Thymus (tissue), 11 donors: ENCODE results near the gene THAP3. TPM values are rescaled to one million over a fixed set of nuclear protein-coding genes. Genes with fewer than 3 reads are reported as not detected.

Experiments used
- DNase-seq, 9 donors: peaks; one replicate each; pipeline ENCODE4 v3.0.0-alpha.2; 2013; ENCODE audit warnings: low spot score in 9 of 9, low read depth in 6 of 9, missing footprints in 1 of 9
- H3K27ac ChIP-seq, 2 donors: one replicate each; pipeline ENCODE4 v1.5.1; 2013; ENCODE audit warnings: control low read depth in 1 of 2, low read depth in 1 of 2, low read length in 1 of 2, mild to moderate bottlenecking in 1 of 2, moderate library complexity in 1 of 2
- H3K27me3 ChIP-seq, 2 donors: one replicate each; pipeline ENCODE4 v1.5.1; 2013; ENCODE audit warnings: low read length in 1 of 2; ENCODE audit not compliant: control insufficient read depth in 2 of 2, insufficient read depth in 1 of 2
- H3K36me3 ChIP-seq, 2 donors: one replicate each; pipeline ENCODE4 v1.5.1; 2013; ENCODE audit warnings: low read length in 1 of 2, mild to moderate bottlenecking in 1 of 2, moderate library complexity in 1 of 2; ENCODE audit not compliant: control insufficient read depth in 2 of 2, insufficient read depth in 2 of 2
- H3K4me1 ChIP-seq, 2 donors: one replicate each; pipeline ENCODE4 v1.5.1; 2013; ENCODE audit warnings: low read length in 2 of 2; ENCODE audit not compliant: control insufficient read depth in 2 of 2, insufficient read depth in 2 of 2
- H3K4me3 ChIP-seq, 2 donors: one replicate each; pipeline ENCODE4 v1.5.1; 2013; ENCODE audit warnings: low read length in 2 of 2, control low read depth in 1 of 2, mild to moderate bottlenecking in 1 of 2
- H3K9me3 ChIP-seq, 2 donors: one replicate each; pipeline ENCODE4 v1.5.1; 2013; ENCODE audit warnings: low read length in 1 of 2, mild to moderate bottlenecking in 1 of 2; ENCODE audit not compliant: control insufficient read depth in 2 of 2, insufficient read depth in 1 of 2
- WGBS: extraction: QIAGEN DNeasy Blood & Tissue Kit; methylation state at CpG from one replicate; pipeline ENCODE4 v1.1.7; 2013; 5-methylcytosine and 5-hydroxymethylcytosine counted together
- polyA plus RNA-seq: library from polyadenylated mRNA; stranded (reverse); fragments of 200-250 nt; gene quantifications from one replicate; pipeline ENCODE4 v1.2.3, GENCODE V29; 2013
- total RNA-seq: library from RNA; stranded (reverse); fragments of 120-200 nt; gene quantifications from one replicate; pipeline ENCODE4 v1.2.4, GENCODE V29; 2013
- donor health status: healthy.

The THAP3 gene
- total and polyA plus RNA-seq, 2 donors, result 17.6 to 22.2 TPM

DNA sequence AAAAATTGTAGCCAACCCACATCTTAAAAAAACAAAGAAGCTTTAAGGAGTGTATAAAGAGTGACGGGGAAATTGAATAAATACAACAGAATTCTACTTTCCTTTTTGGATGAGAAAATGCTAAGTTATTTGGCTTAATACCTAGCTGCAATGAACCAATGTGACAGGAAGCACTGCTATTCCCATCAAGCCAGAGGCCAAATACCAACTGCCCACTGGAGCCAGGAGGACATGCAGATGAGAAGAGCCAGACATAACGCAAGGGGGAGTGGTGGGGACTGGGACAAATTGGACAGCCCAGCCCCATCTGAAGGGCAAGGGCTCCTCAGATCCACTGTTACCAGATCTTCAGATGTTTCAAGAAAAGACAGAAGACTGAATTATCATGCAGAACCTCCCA lies 51.3 kb downstream of the THAP3 start:
- no peaks in the 10 kb centered on the region for H3K27me3 ChIP-seq
- no peaks in the 10 kb centered on the region for H3K9me3 ChIP-seq
- no peak overlapping the region for H3K27ac ChIP-seq
- no peak for DNase-seq
- H3K4me1 ChIP-seq, result no peaks in the 10 kb centered on the region
- no peak overlapping the region for H3K4me3 ChIP-seq
- peaks cover 23 to 34% of the 10 kb centered on the region in 2 donors for H3K36me3 ChIP-seq
- 98% methylated on average over 2 of the region's 2 CpGs for WGBS

Other genes starting within 250 kb of the THAP3 start
- 22.2 TPM for gene ACOT7, start 231.1 kb upstream of the THAP3 start, total RNA-seq
- 14.2 TPM for gene ACOT7, start 231.1 kb upstream of the THAP3 start, polyA plus RNA-seq
- 0.24 TPM for gene HES2, start 204.9 kb upstream of the THAP3 start, total RNA-seq
- 2.2 TPM for gene HES2, start 204.9 kb upstream of the THAP3 start, polyA plus RNA-seq
- gene ESPN, start 200.1 kb upstream of the THAP3 start, total RNA-seq, result 1.0 TPM
- gene ESPN, start 200.1 kb upstream of the THAP3 start, polyA plus RNA-seq, result 11.8 TPM
- gene TNFRSF25, start 158.7 kb upstream of the THAP3 start, total RNA-seq, result 29.1 TPM
- 51.6 TPM for gene TNFRSF25, start 158.7 kb upstream of the THAP3 start, polyA plus RNA-seq
- gene PLEKHG5, start 133.2 kb upstream of the THAP3 start, total RNA-seq, result 2.4 TPM
- 4.6 TPM for gene PLEKHG5, start 133.2 kb upstream of the THAP3 start, polyA plus RNA-seq
- gene NOL9, start 70.4 kb upstream of the THAP3 start, total RNA-seq, result 11.1 TPM
- gene NOL9, start 70.4 kb upstream of the THAP3 start, polyA plus RNA-seq, result 8.6 TPM
- gene TAS1R1, start 69.6 kb upstream of the THAP3 start, total RNA-seq, result not detected
- not detected for gene TAS1R1, start 69.6 kb upstream of the THAP3 start, polyA plus RNA-seq
- gene ZBTB48, start 44.9 kb upstream of the THAP3 start, total RNA-seq, result 30.7 TPM
- 124 TPM for gene ZBTB48, start 44.9 kb upstream of the THAP3 start, polyA plus RNA-seq
- gene KLHL21, start 22.0 kb upstream of the THAP3 start, total RNA-seq, result 8.0 TPM
- gene KLHL21, start 22.0 kb upstream of the THAP3 start, polyA plus RNA-seq, result 13.6 TPM
- 3.5 TPM for gene PHF13, start 11.1 kb upstream of the THAP3 start, total RNA-seq
- 11.4 TPM for gene PHF13, start 11.1 kb upstream of the THAP3 start, polyA plus RNA-seq
- 16.2 TPM for gene DNAJC11, start 76.9 kb downstream of the THAP3 start, total RNA-seq
- 19.9 TPM for gene DNAJC11, start 76.9 kb downstream of the THAP3 start, polyA plus RNA-seq
- gene CAMTA1, start 160.6 kb downstream of the THAP3 start, total RNA-seq, result 32.0 TPM
- gene CAMTA1, start 160.6 kb downstream of the THAP3 start, polyA plus RNA-seq, result 158 TPM